ENCODE data around the gene LRRC1.
"Not testable (repeated sequence)": the region's sequence is repeated elsewhere in the genome, so short reads cannot be mapped to it uniquely, and the experiment has no call there.

LRRC1 gene
- 4.7 to 6.7 reads per million in 2 donors for total RNA-seq

DNA sequence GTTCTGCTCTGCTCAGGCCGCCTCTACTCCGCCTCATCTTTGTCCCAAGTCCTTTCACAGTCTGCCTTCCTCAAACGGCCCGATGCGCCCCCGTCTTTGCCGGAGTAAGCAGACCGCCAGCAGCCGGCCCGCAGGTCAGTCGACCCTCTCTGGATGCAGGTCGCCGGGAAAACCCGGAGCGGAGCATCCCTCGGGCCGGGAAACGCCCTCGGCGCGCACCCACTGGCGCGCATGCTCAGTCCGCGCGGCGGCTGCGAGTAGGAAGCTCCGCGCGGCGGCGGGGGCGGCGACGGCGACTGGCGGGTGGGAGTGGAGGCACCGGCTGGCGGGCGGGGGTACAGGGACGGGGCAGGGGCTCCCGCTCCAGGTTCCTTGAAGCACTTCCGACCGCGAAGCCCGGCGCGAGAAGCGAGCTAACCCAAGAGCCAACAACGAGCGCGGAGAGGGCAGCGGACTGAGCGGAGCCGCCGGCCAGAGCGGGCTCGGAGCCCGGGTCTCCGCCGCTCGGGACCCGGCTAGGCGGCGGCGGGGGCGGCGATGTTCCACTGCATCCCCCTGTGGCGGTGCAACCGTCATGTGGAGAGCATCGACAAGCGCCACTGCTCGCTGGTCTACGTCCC, at the start of gene LRRC1:
LRRC1 (plus strand) TSS at position 286 of the 620 bp plus-strand sequence; CDS start at position 538, 252 bp downstream.
- peak; percentile 70 to 91 (median 76) for DNase-seq

GRCh38 chr6:53746442-53747103, 48.2 kb upstream of the LRRC1 start:
- DNase-seq = no peak

- no peak for DNase-seq
Measured at GRCh38 chr6:53750052-53750650, 44.7 kb upstream of the LRRC1 start.

- no peak for DNase-seq
Measured at GRCh38 chr6:53751417-53751816, 43.4 kb upstream of the LRRC1 start.

DNA sequence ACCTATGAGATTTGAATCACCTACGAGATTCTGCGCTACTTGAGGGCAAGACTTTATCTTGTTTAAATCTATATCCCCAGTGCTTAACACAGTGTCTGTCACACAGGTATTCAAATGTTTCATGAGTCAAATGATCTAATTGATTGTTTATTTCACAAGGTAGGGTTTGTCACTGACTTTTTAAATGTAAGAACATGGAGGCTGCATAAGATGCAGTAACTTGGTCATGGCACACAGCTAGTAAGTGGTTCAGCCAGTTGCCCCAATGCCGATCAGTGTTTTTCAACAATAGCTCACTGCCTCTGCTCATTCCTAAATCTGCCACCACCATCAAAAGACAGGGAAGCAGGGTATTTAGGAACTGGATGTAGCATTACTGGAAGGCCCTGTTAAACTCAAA, 42.4 kb upstream of the LRRC1 start:
- peak in 1 of 5 experiments; percentile 14 for DNase-seq

GRCh38 chr6:53752856-53753255, 41.9 kb upstream of the LRRC1 start:
- DNase-seq = no peak

- no peak for DNase-seq
Measured at GRCh38 chr6:53754330-53754729, 40.5 kb upstream of the LRRC1 start.

GRCh38 chr6:53756396-53756795, 38.4 kb upstream of the LRRC1 start:
- no peak for DNase-seq

DNA sequence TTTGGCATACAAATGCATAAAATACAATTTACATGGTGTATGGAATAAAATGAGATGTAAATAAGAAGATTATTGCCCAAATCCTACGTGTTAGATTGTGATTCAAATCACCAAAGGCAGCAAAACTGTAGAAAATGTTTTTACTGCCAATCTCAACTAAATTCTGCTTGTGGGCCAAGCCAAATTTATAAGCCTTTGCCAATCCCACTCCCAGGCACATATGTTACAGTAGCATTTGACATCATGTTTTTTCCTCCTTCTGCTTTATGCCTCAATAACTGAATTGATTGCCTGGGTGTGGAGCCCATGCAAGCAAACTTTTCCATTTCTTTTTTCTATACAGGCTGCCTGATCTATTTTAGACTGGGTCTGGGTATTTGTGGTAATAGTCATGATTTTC, 36.3 kb upstream of the LRRC1 start:
- no peak for DNase-seq

- no peak for DNase-seq
Measured at GRCh38 chr6:53761036-53761435, 33.8 kb upstream of the LRRC1 start.

DNA sequence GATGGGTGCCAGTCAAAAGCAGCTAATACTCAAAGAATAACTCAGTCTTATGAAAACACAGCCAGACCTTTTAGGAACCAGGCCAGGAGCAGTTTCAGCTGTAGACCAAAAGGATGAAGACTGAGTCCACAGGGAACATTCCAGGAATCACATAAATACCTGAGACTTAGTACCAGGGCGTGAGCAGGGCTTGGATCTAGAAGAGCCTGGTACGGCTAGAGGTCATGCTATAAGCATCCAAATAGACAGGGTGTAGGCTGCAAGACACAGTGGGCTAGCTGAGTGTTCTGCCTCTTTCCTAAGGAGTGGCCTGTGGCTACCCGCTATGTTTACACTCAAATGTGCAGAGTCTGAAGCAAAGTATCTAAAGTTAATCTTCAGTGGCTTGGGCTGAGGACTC, 29.5 kb upstream of the LRRC1 start:
- no peak for DNase-seq

GRCh38 chr6:53766930-53767329, 27.9 kb upstream of the LRRC1 start:
- DNase-seq = no peak

- DNase-seq = no peak
Measured at GRCh38 chr6:53767941-53768340, 26.9 kb upstream of the LRRC1 start.

- DNase-seq = no peak
Measured at GRCh38 chr6:53768636-53769035, 26.2 kb upstream of the LRRC1 start.

- DNase-seq = no peak
Measured at GRCh38 chr6:53770780-53771249, 24.0 kb upstream of the LRRC1 start.

DNA sequence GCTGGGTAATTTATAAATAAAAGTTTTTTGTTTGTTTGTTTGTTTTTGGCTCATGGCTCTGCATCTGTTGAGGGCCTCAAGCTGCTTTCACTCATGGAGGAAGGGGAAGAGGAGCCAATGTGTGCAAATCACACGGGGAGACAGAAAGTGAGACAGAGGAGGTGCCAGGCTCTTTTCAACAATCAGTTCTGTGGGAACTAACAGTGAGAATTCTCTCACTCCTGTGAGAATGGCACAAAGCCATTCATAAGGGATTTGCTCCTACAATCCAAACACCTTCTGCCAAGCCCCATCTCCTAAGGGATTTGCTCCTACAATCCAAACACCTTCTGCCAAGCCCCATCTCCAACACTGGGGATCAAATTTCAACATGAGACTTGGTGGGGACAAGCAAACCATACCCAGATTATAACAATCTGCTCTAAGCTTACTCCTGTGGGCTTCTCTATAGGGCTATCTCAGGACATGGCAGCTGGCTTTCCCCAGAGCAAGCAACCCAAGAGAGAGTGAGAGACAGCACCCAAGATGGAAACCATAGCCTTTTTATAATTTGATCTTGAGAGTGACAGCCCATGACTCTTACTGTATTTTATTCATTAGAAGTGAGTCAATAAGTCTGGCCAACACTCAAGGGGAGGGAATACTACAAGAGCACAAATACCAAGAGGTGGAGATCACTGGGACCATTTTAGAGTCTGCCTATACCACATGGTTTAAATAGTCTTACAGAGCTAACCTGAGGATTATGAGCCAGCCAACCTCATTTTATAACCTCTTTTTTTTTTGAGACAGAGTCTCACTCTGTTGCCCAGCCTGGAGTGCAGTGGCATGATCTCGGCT, 22.8 kb upstream of the LRRC1 start:
- no peak for DNase-seq

GRCh38 chr6:53773044-53773696, 21.6 kb upstream of the LRRC1 start:
- DNase-seq = no peak

DNA sequence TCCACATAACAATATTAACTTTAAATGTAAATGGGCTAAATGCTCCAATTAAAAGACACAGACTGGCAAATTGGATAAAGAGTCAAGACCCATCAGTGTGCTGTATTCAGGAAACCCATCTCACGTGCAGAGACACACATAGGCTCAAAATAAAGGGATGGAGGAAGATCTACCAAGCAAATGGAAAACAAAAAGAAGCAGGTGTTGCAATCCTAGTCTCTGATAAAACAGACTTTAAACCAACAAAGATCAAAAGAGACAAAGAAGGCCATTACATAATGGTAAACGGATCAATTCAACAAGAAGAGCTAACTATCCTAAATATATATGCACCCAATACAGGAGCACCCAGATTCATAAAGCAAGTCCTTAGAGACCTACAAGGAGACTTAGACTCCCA, 18.7 kb upstream of the LRRC1 start:
- DNase-seq = not testable (repeated sequence)

DNA sequence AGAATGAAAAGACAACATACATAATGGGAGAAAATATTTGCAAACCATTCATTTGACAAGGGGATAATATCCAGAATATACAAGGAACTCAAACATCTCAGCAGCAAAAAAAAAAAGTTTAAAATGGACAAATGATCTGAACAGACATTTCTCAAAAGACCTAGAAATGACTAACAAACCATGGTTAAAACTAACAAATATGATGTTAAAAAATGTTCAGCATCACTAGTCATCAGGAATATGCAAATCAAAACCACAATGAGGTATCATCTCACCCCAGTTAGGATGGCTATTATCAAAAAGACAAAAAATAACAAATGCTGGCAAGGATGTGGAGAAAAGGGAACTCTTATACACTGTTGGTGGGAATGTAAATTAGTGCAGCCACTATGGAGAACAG, 9.8 kb upstream of the LRRC1 start:
- DNase-seq = not testable (repeated sequence)

- no peak for DNase-seq
Measured at GRCh38 chr6:53786832-53787231, 8.0 kb upstream of the LRRC1 start.

DNA sequence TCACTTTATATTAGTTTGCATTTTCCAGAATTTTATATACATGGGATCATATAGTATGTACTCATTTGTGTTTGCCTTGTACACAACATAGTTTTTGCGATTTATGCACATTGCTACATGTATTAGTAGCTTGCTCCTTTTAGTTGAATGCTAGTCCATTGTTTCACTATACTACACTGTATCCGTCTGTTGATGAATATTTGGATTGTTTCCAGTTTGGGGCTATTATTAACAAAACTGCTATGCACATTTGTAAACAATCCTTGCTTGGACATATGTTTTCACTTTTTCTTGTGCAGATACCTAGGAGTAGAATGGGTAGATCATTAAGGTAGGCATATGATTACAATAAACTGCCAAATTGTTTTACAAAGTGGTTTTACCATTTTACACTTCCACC, 3.9 kb upstream of the LRRC1 start:
- no peak for DNase-seq

GRCh38 chr6:53792016-53792415, 2.8 kb upstream of the LRRC1 start:
- DNase-seq = no peak

DNA sequence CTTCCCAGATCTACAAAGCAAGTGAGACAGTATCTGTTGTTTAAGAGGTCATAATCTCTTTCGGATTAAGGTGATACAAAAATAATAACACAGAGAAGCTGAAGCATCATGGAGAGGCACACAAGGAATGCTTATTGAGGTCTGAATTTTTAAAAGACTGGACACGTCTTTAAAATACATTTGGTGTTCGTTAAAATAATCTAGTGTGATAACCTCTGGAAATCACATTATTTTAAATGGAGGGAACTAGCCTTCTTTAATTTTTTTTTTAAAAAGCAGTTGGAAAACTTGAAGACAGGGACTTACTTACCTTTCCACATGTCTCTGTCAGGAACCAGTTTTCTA, 1.9 kb upstream of the LRRC1 start:
- no peak for DNase-seq
